HepG2 (cell line): ENCODE results near the gene MYOM1. TPM values are rescaled to one million over a fixed set of nuclear protein-coding genes. Genes with fewer than 3 reads are reported as not detected.
A peak's percentile ranks its signal among the peaks of the same experiment; 100 is the strongest.

Source experiments
- ATRX ChIP-seq: sonication (generic); formaldehyde crosslinking; IDR thresholded peaks from 2 replicates; pipeline ENCODE4 v1.4.0; 2020; ENCODE audit warnings: missing genetic modification reagents, borderline replicate concordance
- FOXO1 ChIP-seq: sonication (generic); formaldehyde crosslinking; IDR thresholded peaks from 2 replicates; pipeline ENCODE4 v1.4.0; 2020; ENCODE audit warnings: missing genetic modification reagents
- GATAD1 ChIP-seq: IDR thresholded peaks from 2 replicates; pipeline ENCODE4 v1.6.1; 2016; ENCODE audit warnings: missing genetic modification reagents, missing compliant biosample characterization
- GTF2F1 ChIP-seq: fragments of 150-350 bp; IDR thresholded peaks from 2 replicates; pipeline ENCODE4 v1.6.1; 2014; ENCODE audit warnings: low read length
- KDM5B ChIP-seq: sonication (generic); formaldehyde crosslinking; IDR thresholded peaks from 2 replicates; pipeline ENCODE4 v1.4.0; 2020; ENCODE audit warnings: missing genetic modification reagents, mild to moderate bottlenecking, borderline replicate concordance
- NFAT5 ChIP-seq: sonication (generic); formaldehyde crosslinking; IDR thresholded peaks from 2 replicates; pipeline ENCODE4 v1.4.0; 2020; ENCODE audit warnings: missing genetic modification reagents
- PHF20 ChIP-seq: sonication (generic); formaldehyde crosslinking; IDR thresholded peaks from 2 replicates; pipeline ENCODE4 v1.5.0; 2020; ENCODE audit warnings: mild to moderate bottlenecking, missing genetic modification reagents
- SCMH1 ChIP-seq: sonication (generic); formaldehyde crosslinking; IDR thresholded peaks from 2 replicates; pipeline ENCODE4 v1.9.0; 2021; ENCODE audit warnings: missing genetic modification reagents, mild to moderate bottlenecking, borderline replicate concordance
- SRSF9 ChIP-seq: fragments of 200-400 bp; formaldehyde crosslinking; IDR thresholded peaks from 2 replicates; pipeline ENCODE4 v1.6.1; 2018; ENCODE audit warnings: borderline replicate concordance, mild to moderate bottlenecking, low read depth, low read length; ENCODE audit not compliant: insufficient read depth, poor library complexity, severe bottlenecking
- ZBTB1 ChIP-seq: sonication (generic); formaldehyde crosslinking; IDR thresholded peaks from 2 replicates; pipeline ENCODE4 v1.4.0; 2020; ENCODE audit warnings: missing genetic modification reagents, borderline replicate concordance
- ZNF546 ChIP-seq: sonication (generic); formaldehyde crosslinking; conservative IDR thresholded peaks from 2 replicates; pipeline ENCODE4 v1.8.1; 2023; ENCODE audit warnings: mild to moderate bottlenecking, missing genetic modification reagents
- ZNF564 ChIP-seq: sonication (generic); formaldehyde crosslinking; IDR thresholded peaks from 2 replicates; pipeline ENCODE4 v1.8.1; 2023; ENCODE audit warnings: mild to moderate bottlenecking, missing genetic modification reagents
- ZNF607 ChIP-seq: sonication (generic); formaldehyde crosslinking; IDR thresholded peaks from 2 replicates; pipeline ENCODE4 v1.5.1; 2020; ENCODE audit warnings: missing genetic modification reagents, mild to moderate bottlenecking, borderline replicate concordance
- ZNF644 ChIP-seq: IDR thresholded peaks from 2 replicates; pipeline ENCODE4 v1.6.1; 2016; ENCODE audit warnings: low read depth
- ZNF660 ChIP-seq: sonication (generic); formaldehyde crosslinking; IDR thresholded peaks from 2 replicates; pipeline ENCODE4 v1.5.1; 2020; ENCODE audit warnings: mild to moderate bottlenecking, low read depth, missing genetic modification reagents, borderline replicate concordance
- polyA plus RNA-seq, 8 experiments: library from polyadenylated mRNA; depleted of rRNA in 3 of 8; stranded (reverse) in 7 of 8; unstranded in 1 of 8; fragments of >200 nt; fragmentation: Illumina TruSeq in 4 of 8; extraction: Trizol in 4 of 8; gene quantifications; 2 replicates each; pipeline versions ENCODE4 v1.2.1 to v1.2.3, GENCODE V29; 2011 to 2016; ENCODE audit warnings: low read depth in 4 of 8, missing spikeins in 1 of 8, mixed read lengths in 1 of 8; ENCODE audit not compliant: insufficient read depth in 1 of 8
- total RNA-seq, 5 experiments: library from RNA; depleted of rRNA; stranded (reverse); fragments of >200 nt; fragmentation: Illumina TruSeq; extraction: Trizol; gene quantifications; 2 replicates each; pipeline ENCODE4 v1.2.3, GENCODE V29; 2016; ENCODE audit warnings: low read depth in 1 of 5
- TF ChIP-seq, protein P1 (sequence below): sonication (generic); formaldehyde crosslinking; IDR thresholded peaks from 2 replicates; pipeline ENCODE4 v1.9.0; 2021; ENCODE audit warnings: missing genetic modification reagents, mild to moderate bottlenecking, borderline replicate concordance
- TF ChIP-seq, protein P2 (sequence below): sonication (generic); formaldehyde crosslinking; IDR thresholded peaks from 2 replicates; pipeline ENCODE4 v1.9.0; 2022; ENCODE audit warnings: missing genetic modification reagents, mild to moderate bottlenecking, borderline replicate concordance
- TF ChIP-seq, protein P3 (sequence below): sonication (generic); formaldehyde crosslinking; IDR thresholded peaks from 2 replicates; pipeline ENCODE4 v1.4.0; 2020; ENCODE audit warnings: missing genetic modification reagents

Gene MYOM1
- total and polyA plus RNA-seq, 2 of the 13 experiments (the other 11 are each of a cell fraction or from before 2014, with no cell fraction given): 0.46 to 0.98 TPM

DNA sequence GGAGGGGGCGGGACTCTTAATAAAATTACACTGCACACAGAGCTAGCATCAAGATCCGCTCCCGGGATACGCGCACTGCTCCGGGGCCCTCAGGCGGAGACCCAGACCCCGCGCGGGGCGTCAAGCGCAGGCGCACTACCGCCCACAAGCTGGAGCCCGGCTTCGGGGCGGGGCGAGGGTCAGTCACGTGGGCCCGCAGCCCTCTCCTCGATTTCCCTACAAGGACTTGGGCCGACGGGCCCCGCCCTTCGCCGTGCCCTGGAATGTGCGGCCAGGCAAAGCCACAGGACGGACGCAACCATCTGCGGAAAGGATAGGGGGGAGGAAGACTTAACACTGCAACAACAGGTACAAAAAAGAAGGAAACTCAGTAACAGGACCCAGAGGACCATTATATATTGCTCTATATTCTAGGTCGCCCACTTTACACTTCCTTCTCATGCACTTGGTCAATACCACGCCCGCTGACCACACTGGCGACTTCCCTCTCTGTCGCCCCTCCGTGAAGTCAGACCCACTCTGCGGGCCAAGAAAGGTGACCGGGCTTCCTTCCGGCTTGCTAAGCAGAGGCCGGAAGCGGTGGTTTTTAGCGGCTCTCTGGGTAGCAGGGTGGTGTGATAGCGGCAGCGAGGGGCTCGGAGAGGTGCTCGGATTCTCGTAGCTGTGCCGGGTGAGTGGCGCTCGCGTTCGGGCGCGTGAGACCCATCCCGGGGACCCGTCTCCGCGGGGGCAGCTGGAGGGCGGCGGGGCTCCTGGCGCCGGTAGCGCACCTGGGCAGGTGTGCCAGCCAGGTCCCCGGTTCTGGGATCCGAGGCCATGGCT is 27.7 kb upstream of the MYOM1 start, which contains the start of gene MYL12A (continued):
- TF ChIP-seq NFAT5 (no peak), ZNF564 (CRISPR knock-in tag) (peak; percentile 28; the same call in 1 of the 2 replicates), ATRX (CRISPR knock-in tag) (no peak), ZNF644 (no peak), ZNF546 (CRISPR knock-in tag) (no peak), GTF2F1 (peak; percentile 79; the same call in 1 of the 2 replicates), FOXO1 (CRISPR knock-in tag) (peak; percentile 15; the same call in 1 of the 2 replicates), SCMH1 (CRISPR knock-in tag) (no peak), PHF20 (peak; percentile 57; the same call in 1 of the 2 replicates), KDM5B (CRISPR knock-in tag) (peak; percentile 4; the same call in 1 of the 2 replicates), ZNF660 (CRISPR knock-in tag) (no peak), ZBTB1 (no peak), GATAD1 (CRISPR knock-in tag) (peak; percentile 80), ZNF607 (CRISPR knock-in tag) (peak; percentile 85; the same call in 1 of the 2 replicates), SRSF9 (no peak)
- TF ChIP-seq, protein P1, sequence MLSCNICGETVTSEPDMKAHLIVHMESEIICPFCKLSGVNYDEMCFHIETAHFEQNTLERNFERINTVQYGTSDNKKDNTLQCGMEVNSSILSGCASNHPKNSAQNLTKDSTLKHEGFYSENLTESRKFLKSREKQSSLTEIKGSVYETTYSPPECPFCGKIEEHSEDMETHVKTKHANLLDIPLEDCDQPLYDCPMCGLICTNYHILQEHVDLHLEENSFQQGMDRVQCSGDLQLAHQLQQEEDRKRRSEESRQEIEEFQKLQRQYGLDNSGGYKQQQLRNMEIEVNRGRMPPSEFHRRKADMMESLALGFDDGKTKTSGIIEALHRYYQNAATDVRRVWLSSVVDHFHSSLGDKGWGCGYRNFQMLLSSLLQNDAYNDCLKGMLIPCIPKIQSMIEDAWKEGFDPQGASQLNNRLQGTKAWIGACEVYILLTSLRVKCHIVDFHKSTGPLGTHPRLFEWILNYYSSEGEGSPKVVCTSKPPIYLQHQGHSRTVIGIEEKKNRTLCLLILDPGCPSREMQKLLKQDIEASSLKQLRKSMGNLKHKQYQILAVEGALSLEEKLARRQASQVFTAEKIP (CRISPR knock-in tag): no peak
- TF ChIP-seq, protein P2, sequence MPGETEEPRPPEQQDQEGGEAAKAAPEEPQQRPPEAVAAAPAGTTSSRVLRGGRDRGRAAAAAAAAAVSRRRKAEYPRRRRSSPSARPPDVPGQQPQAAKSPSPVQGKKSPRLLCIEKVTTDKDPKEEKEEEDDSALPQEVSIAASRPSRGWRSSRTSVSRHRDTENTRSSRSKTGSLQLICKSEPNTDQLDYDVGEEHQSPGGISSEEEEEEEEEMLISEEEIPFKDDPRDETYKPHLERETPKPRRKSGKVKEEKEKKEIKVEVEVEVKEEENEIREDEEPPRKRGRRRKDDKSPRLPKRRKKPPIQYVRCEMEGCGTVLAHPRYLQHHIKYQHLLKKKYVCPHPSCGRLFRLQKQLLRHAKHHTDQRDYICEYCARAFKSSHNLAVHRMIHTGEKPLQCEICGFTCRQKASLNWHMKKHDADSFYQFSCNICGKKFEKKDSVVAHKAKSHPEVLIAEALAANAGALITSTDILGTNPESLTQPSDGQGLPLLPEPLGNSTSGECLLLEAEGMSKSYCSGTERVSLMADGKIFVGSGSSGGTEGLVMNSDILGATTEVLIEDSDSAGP (CRISPR knock-in tag): peak; percentile 89
- TF ChIP-seq, protein P3, sequence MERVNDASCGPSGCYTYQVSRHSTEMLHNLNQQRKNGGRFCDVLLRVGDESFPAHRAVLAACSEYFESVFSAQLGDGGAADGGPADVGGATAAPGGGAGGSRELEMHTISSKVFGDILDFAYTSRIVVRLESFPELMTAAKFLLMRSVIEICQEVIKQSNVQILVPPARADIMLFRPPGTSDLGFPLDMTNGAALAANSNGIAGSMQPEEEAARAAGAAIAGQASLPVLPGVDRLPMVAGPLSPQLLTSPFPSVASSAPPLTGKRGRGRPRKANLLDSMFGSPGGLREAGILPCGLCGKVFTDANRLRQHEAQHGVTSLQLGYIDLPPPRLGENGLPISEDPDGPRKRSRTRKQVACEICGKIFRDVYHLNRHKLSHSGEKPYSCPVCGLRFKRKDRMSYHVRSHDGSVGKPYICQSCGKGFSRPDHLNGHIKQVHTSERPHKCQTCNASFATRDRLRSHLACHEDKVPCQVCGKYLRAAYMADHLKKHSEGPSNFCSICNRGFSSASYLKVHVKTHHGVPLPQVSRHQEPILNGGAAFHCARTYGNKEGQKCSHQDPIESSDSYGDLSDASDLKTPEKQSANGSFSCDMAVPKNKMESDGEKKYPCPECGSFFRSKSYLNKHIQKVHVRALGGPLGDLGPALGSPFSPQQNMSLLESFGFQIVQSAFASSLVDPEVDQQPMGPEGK: no peak; the same call in 1 of the 2 replicates
